PFSK-1 (cell line): ENCODE data around the gene MAP1S.

Experiments used
- FOXP2 ChIP-seq: optimal IDR thresholded peaks from 2 replicates; pipeline ENCODE3; 2011; ENCODE audit warnings: borderline replicate concordance, control low read depth, inconsistent platforms; ENCODE audit not compliant: insufficient read depth; ENCODE audit errors: extremely low read length, extremely low read depth
- POLR2AphosphoS5 ChIP-seq: IDR thresholded peaks from 2 replicates; pipeline ENCODE4 v1.6.1; 2012; ENCODE audit warnings: low read depth, mild to moderate bottlenecking, control low read depth, low read length, moderate library complexity
- SIN3A ChIP-seq: IDR thresholded peaks from 2 replicates; pipeline ENCODE4 v1.6.1; 2012; ENCODE audit warnings: mild to moderate bottlenecking, low read length, moderate library complexity, borderline replicate concordance; ENCODE audit not compliant: insufficient read depth
- TAF1 ChIP-seq: IDR thresholded peaks from 2 replicates; pipeline ENCODE4 v1.6.1; 2012; ENCODE audit warnings: low read length, control low read depth, borderline replicate concordance; ENCODE audit not compliant: insufficient read depth
- TF ChIP-seq, protein P1 (sequence below), 2 experiments: IDR thresholded peaks; 2 replicates each; pipeline versions ENCODE4 v1.6.1 to v1.8.0; 2011 to 2012; ENCODE audit warnings: low read depth in 2 of 2, low read length in 2 of 2, control low read depth in 1 of 2, inconsistent platforms in 1 of 2, mild to moderate bottlenecking in 1 of 2, moderate library complexity in 1 of 2; ENCODE audit not compliant: insufficient read depth in 1 of 2

Gene MAP1S

DNA sequence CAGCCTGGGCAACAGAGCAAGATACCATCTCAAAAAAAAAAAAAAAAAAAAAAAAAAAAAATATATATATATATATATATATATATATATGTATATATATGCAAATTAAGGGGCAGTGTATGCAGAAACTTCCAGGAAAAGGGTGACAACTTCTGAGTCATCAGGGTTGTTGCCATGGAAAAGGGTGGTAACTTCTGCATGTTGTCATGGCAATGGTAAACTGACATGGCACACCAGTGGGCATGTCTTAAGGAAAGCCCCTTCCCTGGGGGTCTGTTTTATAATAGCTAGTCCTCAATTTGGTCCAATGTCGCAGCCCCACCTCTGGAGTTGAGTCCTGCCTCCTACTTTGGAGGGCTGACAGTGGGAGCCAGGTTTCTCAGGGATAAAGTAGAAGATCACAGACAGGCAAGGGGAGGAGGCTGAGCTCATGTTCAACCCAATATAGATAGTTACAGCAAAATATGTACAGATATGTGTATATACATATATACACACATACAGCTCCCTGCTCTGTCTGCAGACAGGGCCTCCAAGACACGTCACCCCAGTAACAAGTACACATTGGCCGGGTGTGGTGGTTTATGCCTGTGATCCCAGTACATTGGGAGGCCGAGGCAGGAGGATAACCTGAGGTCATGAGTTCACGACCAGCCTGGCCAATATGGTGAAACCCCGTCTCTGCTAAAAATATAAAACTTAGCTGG lies 24.7 kb downstream of the MAP1S start:
- no peak for TF ChIP-seq SIN3A
- TF ChIP-seq, protein P1, sequence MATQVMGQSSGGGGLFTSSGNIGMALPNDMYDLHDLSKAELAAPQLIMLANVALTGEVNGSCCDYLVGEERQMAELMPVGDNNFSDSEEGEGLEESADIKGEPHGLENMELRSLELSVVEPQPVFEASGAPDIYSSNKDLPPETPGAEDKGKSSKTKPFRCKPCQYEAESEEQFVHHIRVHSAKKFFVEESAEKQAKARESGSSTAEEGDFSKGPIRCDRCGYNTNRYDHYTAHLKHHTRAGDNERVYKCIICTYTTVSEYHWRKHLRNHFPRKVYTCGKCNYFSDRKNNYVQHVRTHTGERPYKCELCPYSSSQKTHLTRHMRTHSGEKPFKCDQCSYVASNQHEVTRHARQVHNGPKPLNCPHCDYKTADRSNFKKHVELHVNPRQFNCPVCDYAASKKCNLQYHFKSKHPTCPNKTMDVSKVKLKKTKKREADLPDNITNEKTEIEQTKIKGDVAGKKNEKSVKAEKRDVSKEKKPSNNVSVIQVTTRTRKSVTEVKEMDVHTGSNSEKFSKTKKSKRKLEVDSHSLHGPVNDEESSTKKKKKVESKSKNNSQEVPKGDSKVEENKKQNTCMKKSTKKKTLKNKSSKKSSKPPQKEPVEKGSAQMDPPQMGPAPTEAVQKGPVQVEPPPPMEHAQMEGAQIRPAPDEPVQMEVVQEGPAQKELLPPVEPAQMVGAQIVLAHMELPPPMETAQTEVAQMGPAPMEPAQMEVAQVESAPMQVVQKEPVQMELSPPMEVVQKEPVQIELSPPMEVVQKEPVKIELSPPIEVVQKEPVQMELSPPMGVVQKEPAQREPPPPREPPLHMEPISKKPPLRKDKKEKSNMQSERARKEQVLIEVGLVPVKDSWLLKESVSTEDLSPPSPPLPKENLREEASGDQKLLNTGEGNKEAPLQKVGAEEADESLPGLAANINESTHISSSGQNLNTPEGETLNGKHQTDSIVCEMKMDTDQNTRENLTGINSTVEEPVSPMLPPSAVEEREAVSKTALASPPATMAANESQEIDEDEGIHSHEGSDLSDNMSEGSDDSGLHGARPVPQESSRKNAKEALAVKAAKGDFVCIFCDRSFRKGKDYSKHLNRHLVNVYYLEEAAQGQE (IDR thresholded peaks at IDR 0.05; ENCODE audit: insufficient read depth in 1 of 2, low read depth in 2 of 2, low read length in 2 of 2), result no peak
- no peak for TF ChIP-seq TAF1
- TF ChIP-seq POLR2AphosphoS5, result no peak
- no peak for TF ChIP-seq FOXP2

DNA sequence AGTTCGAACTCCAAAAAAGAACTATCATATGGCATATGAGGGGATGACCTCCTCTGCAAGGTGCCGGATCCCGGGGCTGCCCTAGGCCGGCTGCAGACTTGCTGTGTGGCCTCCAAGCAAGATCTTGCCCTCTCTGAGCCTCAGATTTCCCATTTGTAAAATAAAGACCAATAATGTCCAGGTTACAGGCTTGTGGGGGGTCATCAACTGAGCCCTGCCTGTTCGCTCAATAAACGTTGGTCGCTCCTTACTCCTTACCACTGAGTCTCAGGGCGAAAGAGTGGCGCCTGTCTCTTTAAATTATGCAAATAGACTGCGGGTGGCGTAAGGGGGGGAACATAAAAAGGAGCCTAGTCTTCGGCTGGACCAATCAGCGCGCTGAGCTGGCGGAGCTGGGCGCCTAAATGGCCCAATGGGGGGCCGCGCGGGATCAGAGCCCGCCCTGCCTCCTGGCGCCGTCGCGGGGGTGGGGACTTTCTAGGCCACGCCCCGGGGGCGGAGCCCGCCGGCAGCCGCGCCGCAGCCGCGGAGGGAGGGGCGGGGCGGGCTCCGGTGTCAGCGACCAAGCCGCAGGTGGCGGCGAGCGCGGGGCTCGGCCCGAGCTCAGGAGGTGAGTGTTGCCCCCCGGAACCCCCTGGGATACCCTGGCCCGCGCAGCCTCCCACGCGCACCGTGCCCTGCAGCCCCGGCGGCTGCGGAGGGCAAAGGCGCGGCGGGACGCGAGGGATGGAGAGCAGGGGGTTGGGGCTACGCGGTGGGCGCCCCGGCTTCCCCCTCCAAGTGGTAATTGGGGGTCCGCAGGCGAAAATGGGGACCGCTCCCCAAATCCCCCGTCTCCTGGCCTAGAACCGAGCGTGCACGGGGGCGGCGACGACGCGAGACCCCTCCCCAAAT lies 28.2 kb downstream of the MAP1S start:
- TF ChIP-seq POLR2AphosphoS5, result no peak
- TF ChIP-seq TAF1, result no peak
- TF ChIP-seq FOXP2, result no peak
- TF ChIP-seq, protein P1 (IDR thresholded peaks at IDR 0.05; ENCODE audit: insufficient read depth in 1 of 2, low read depth in 2 of 2, low read length in 2 of 2), result no peak
- TF ChIP-seq SIN3A, result no peak

DNA sequence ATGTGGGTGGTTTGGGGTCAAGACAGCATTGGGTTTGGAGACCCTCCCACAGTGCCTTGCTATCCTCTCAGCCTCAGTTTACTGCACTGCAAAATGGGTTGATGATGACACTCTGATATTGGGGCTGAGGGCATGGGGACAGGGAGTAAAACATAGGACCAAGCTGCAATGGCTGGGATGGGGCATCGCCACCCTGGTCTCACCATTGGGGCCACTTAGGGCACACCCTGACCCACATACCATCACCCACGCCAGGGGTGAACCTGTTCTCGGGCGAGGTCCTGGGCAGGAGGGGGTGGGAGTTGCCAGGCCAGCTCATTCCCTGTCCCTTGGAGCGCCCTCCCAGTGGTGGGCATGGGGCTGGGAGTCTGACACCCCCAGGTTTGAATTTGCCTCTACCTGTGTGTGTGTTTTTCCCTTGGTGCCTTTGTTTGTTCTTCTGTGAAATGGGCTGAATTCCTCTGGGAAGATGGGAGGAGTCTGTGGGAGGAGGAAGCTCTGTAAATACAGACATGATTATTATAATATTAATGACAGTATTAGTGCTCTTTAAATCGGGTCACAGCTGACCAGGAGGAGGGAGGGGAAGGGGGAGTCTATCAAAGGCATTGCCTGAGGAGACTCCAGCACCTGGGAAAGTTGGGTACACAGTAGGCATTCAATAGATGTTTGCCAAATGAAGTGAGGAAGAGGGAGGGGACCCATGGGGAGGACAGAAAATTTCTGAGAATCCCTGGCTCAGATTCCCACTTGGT lies 29.8 kb downstream of the MAP1S start:
- TF ChIP-seq POLR2AphosphoS5 (no peak), TAF1 (no peak), FOXP2 (no peak), SIN3A (no peak)
- TF ChIP-seq, protein P1 (IDR thresholded peaks at IDR 0.05; ENCODE audit: insufficient read depth in 1 of 2, low read depth in 2 of 2, low read length in 2 of 2), result no peak

DNA sequence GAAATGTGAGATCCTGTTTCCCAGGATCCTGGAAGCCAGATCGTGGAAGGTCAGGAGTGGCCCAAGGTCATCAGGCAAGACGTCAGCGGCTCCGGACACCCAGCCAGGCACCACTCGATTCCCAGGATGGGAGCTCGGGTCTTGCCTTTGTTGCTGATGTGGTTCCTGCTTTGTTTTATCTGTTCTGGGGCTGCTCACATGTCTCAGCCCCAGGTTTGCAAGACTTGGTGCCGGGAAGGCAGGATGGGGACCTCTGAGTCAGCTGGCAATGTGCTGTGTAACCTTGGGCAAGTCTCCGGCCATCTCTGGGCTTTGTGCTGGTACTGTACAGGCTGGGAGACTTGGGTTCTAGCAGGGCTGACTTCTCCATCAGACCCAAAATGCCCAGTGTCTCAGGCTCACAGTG lies 30.6 kb downstream of the MAP1S start:
- TF ChIP-seq TAF1, result no peak
- TF ChIP-seq SIN3A, result no peak
- TF ChIP-seq FOXP2, result no peak
- TF ChIP-seq POLR2AphosphoS5, result no peak
- TF ChIP-seq, protein P1 (IDR thresholded peaks at IDR 0.05; ENCODE audit: insufficient read depth in 1 of 2, low read depth in 2 of 2, low read length in 2 of 2), result no peak
